ENCODE data around the gene RAD51.

The RAD51 gene

DNA sequence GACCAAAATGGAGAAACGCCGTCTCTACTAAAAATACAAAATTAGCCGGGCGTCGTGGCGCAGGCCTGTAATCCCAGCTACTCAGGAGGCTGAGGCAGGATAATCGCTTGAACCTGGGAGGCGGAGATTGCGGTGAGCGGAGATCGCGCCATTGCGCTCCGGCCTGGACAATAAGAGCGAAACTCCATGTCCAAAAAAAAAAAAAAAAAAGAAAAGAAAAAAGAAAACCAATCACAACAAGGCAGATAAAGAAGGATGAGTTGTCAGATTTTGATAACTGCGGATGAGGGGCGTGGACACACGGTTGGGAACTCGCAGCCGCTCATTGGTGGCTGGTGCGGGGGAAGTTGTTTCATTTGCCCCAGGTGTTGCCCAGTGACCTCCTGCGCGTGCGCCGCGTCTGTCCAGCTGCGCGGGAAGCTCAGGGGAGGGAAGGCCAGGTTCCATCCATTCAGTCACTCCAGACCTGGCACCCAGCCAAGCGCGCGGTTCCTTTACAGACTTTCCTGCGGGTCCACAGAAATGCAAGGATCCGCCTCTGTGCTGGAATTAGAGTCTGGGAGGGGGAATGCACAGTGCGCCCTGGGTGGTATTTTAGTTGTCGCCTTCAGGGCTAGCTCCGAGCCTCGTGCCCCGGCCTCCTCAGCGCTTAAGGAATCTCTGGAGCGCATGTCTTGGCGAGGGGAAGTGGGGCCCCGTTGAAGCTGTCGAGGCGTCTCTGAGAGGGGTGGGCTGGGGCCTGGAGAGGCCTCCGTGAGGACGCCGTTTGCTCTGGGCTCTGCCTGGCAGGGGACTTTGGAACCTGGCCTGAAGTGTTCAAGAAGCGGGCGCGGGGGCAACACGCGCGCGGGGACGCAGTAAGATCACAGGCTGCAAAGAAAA is 68.2 kb downstream of the RAD51 start:
- no peak for ATAC-seq

DNA sequence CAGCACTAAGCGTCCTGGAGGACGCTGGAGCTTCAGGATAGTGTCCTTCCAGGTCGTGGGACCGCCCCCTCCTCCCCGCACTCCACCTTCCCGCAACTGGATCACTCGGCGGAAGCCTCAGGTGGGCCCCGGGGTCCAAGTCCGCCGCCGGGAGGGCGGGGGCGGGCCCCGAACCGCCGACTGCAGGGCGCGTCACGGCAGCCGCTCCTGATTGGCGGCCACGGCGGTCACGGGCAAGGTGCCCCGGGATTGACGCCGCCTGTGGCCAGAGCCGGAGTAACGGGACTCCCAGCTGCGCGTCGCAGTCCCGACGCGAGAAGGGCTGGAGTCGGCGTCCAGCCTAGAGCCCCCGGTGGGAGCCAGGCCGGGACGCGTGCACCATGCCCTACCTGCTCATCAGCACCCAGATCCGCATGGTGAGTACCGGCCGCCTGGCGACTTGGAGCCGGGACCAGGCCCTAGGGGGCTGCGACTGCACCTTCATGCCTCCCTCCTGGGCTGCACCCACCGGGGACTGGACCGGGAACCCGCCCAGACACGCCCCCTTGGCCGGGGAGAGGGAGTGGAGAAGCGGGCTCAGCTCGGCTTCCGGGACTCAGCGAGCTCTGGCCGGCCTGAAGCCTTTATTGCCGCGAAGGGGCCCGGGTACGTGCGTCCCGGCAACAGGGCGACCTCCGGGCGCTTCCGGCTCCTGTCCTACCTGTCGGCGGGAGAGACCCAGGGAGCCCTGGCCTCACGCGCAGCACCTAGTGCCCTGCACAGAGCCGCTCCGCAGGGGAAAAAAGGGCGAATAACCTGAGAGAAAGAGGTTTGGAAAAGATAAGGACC is 69.0 kb downstream of the RAD51 start, which contains the start of gene GCHFR:
TSS of gene GCHFR (plus strand) at position 268 of the 828 bp plus-strand sequence. CDS start at position 381, 113 bp downstream.
- ATAC-seq = peak; percentile 2; the same call in 1 of the 3 replicates
- TF ChIP-seq, protein P1, sequence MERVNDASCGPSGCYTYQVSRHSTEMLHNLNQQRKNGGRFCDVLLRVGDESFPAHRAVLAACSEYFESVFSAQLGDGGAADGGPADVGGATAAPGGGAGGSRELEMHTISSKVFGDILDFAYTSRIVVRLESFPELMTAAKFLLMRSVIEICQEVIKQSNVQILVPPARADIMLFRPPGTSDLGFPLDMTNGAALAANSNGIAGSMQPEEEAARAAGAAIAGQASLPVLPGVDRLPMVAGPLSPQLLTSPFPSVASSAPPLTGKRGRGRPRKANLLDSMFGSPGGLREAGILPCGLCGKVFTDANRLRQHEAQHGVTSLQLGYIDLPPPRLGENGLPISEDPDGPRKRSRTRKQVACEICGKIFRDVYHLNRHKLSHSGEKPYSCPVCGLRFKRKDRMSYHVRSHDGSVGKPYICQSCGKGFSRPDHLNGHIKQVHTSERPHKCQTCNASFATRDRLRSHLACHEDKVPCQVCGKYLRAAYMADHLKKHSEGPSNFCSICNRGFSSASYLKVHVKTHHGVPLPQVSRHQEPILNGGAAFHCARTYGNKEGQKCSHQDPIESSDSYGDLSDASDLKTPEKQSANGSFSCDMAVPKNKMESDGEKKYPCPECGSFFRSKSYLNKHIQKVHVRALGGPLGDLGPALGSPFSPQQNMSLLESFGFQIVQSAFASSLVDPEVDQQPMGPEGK (CRISPR knock-in tag; IDR thresholded peaks at IDR 0.05; ENCODE audit: borderline replicate concordance) = no peak
- no peak for TF ChIP-seq ZC3H10 (CRISPR knock-in tag; IDR thresholded peaks at IDR 0.05)
- no peak for TF ChIP-seq SNAI2 (CRISPR knock-in tag; IDR thresholded peaks at IDR 0.05)
- TF ChIP-seq, protein P2, sequence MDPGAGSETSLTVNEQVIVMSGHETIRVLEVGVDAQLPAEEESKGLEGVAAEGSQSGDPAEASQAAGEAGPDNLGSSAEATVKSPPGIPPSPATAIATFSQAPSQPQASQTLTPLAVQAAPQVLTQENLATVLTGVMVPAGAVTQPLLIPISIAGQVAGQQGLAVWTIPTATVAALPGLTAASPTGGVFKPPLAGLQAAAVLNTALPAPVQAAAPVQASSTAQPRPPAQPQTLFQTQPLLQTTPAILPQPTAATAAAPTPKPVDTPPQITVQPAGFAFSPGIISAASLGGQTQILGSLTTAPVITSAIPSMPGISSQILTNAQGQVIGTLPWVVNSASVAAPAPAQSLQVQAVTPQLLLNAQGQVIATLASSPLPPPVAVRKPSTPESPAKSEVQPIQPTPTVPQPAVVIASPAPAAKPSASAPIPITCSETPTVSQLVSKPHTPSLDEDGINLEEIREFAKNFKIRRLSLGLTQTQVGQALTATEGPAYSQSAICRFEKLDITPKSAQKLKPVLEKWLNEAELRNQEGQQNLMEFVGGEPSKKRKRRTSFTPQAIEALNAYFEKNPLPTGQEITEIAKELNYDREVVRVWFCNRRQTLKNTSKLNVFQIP (CRISPR knock-in tag; IDR thresholded peaks at IDR 0.05; ENCODE audit: borderline replicate concordance, low read depth) = no peak
- TF ChIP-seq RARB (CRISPR knock-in tag; IDR thresholded peaks at IDR 0.05) = no peak
- TF ChIP-seq, protein P3, sequence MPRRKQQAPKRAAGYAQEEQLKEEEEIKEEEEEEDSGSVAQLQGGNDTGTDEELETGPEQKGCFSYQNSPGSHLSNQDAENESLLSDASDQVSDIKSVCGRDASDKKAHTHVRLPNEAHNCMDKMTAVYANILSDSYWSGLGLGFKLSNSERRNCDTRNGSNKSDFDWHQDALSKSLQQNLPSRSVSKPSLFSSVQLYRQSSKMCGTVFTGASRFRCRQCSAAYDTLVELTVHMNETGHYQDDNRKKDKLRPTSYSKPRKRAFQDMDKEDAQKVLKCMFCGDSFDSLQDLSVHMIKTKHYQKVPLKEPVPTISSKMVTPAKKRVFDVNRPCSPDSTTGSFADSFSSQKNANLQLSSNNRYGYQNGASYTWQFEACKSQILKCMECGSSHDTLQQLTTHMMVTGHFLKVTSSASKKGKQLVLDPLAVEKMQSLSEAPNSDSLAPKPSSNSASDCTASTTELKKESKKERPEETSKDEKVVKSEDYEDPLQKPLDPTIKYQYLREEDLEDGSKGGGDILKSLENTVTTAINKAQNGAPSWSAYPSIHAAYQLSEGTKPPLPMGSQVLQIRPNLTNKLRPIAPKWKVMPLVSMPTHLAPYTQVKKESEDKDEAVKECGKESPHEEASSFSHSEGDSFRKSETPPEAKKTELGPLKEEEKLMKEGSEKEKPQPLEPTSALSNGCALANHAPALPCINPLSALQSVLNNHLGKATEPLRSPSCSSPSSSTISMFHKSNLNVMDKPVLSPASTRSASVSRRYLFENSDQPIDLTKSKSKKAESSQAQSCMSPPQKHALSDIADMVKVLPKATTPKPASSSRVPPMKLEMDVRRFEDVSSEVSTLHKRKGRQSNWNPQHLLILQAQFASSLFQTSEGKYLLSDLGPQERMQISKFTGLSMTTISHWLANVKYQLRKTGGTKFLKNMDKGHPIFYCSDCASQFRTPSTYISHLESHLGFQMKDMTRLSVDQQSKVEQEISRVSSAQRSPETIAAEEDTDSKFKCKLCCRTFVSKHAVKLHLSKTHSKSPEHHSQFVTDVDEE (CRISPR knock-in tag; IDR thresholded peaks at IDR 0.05) = no peak
- no peak for TF ChIP-seq ZNF8 (CRISPR knock-in tag; IDR thresholded peaks at IDR 0.05)
- TF ChIP-seq ZFP30 (CRISPR knock-in tag; IDR thresholded peaks at IDR 0.05) = no peak
- TF ChIP-seq ZNF70 (CRISPR knock-in tag; IDR thresholded peaks at IDR 0.05) = no peak
- TF ChIP-seq PPARA (CRISPR knock-in tag; IDR thresholded peaks at IDR 0.05; ENCODE audit: borderline replicate concordance) = no peak
- TF ChIP-seq ARNTL (CRISPR knock-in tag; IDR thresholded peaks at IDR 0.05; ENCODE audit: borderline replicate concordance, low read depth) = no peak
- no peak for TF ChIP-seq TCF4 (CRISPR knock-in tag; IDR thresholded peaks at IDR 0.05; ENCODE audit: borderline replicate concordance)
- no peak for TF ChIP-seq ISL1 (CRISPR knock-in tag; IDR thresholded peaks at IDR 0.05)
- TF ChIP-seq, protein P4, sequence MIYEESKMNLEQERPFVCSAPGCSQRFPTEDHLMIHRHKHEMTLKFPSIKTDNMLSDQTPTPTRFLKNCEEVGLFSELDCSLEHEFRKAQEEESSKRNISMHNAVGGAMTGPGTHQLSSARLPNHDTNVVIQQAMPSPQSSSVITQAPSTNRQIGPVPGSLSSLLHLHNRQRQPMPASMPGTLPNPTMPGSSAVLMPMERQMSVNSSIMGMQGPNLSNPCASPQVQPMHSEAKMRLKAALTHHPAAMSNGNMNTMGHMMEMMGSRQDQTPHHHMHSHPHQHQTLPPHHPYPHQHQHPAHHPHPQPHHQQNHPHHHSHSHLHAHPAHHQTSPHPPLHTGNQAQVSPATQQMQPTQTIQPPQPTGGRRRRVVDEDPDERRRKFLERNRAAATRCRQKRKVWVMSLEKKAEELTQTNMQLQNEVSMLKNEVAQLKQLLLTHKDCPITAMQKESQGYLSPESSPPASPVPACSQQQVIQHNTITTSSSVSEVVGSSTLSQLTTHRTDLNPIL (CRISPR knock-in tag; IDR thresholded peaks at IDR 0.05; ENCODE audit: low read depth) = no peak
- TF ChIP-seq ESRRG (CRISPR knock-in tag; IDR thresholded peaks at IDR 0.05) = no peak

More for the DNA sequence above, 68.2 kb downstream of the RAD51 start:
- TF ChIP-seq GLIS3 (CRISPR knock-in tag; IDR thresholded peaks at IDR 0.05) (no peak), PPARA (CRISPR knock-in tag; IDR thresholded peaks at IDR 0.05; ENCODE audit: borderline replicate concordance) (no peak), ZNF565 (CRISPR knock-in tag; conservative IDR thresholded peaks at IDR 0.05; ENCODE audit: low read depth) (no peak), ZC3H10 (CRISPR knock-in tag; IDR thresholded peaks at IDR 0.05) (no peak), BACH2 (CRISPR knock-in tag; IDR thresholded peaks at IDR 0.05; ENCODE audit: borderline replicate concordance) (no peak), TCF4 (CRISPR knock-in tag; IDR thresholded peaks at IDR 0.05; ENCODE audit: borderline replicate concordance) (no peak), ZNF70 (CRISPR knock-in tag; IDR thresholded peaks at IDR 0.05) (no peak), ISL1 (CRISPR knock-in tag; IDR thresholded peaks at IDR 0.05) (no peak), ZNF8 (CRISPR knock-in tag; IDR thresholded peaks at IDR 0.05) (no peak), ARNTL (CRISPR knock-in tag; IDR thresholded peaks at IDR 0.05; ENCODE audit: borderline replicate concordance, low read depth) (no peak), SNAI2 (CRISPR knock-in tag; IDR thresholded peaks at IDR 0.05) (no peak), TOX (CRISPR knock-in tag; IDR thresholded peaks at IDR 0.05; ENCODE audit: borderline replicate concordance) (no peak), ZFP3 (CRISPR knock-in tag; IDR thresholded peaks at IDR 0.05) (no peak), ESRRG (CRISPR knock-in tag; IDR thresholded peaks at IDR 0.05) (no peak)
- TF ChIP-seq, protein P4 (CRISPR knock-in tag; IDR thresholded peaks at IDR 0.05; ENCODE audit: low read depth) = no peak
- TF ChIP-seq, protein P1 (CRISPR knock-in tag; IDR thresholded peaks at IDR 0.05; ENCODE audit: borderline replicate concordance) = no peak
- TF ChIP-seq, protein P5, sequence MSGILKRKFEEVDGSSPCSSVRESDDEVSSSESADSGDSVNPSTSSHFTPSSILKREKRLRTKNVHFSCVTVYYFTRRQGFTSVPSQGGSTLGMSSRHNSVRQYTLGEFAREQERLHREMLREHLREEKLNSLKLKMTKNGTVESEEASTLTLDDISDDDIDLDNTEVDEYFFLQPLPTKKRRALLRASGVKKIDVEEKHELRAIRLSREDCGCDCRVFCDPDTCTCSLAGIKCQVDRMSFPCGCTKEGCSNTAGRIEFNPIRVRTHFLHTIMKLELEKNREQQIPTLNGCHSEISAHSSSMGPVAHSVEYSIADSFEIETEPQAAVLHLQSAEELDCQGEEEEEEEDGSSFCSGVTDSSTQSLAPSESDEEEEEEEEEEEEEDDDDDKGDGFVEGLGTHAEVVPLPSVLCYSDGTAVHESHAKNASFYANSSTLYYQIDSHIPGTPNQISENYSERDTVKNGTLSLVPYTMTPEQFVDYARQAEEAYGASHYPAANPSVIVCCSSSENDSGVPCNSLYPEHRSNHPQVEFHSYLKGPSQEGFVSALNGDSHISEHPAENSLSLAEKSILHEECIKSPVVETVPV (CRISPR knock-in tag; IDR thresholded peaks at IDR 0.05) = no peak

Measured in SK-N-SH treated with all-trans-retinoic acid at 6 μM for 48 hours (cell line).